ENCODE measurements around the gene SMYD3.

GRCh38 chr1:246513041-246513440 is 6.0 kb upstream of the SMYD3 start:
- no peak for TF ChIP-seq CTCF (IDR thresholded peaks at IDR 0.05)
- TF ChIP-seq POLR2A (IDR thresholded peaks at IDR 0.05) = no peak
